HepG2 (cell line): ENCODE data around the gene ESPNL. TPM values are rescaled to one million over a fixed set of nuclear protein-coding genes. Genes with fewer than 3 reads are reported as not detected.

Source experiments
- ATM ChIP-seq: fragments of 450-650 bp; IDR thresholded peaks from 2 replicates; pipeline ENCODE4 v1.7.1; 2017; ENCODE audit warnings: mild to moderate bottlenecking, borderline replicate concordance
- DPF2 ChIP-seq: sonication (generic); formaldehyde crosslinking; IDR thresholded peaks from 2 replicates; pipeline ENCODE4 v1.4.0; 2020; ENCODE audit warnings: mild to moderate bottlenecking, low read depth, missing genetic modification reagents, borderline replicate concordance
- GATA4 ChIP-seq: sonication (generic); IDR thresholded peaks from 2 replicates; pipeline ENCODE4 v1.6.1; 2016; ENCODE audit warnings: antibody characterized with exemption, low read depth, borderline replicate concordance
- HDAC1 ChIP-seq: sonication (generic); formaldehyde crosslinking; IDR thresholded peaks from 2 replicates; pipeline ENCODE4 v1.5.1; 2020; ENCODE audit warnings: mild to moderate bottlenecking, missing genetic modification reagents
- HNF4A ChIP-seq: sonication (generic); formaldehyde crosslinking; IDR thresholded peaks from 2 replicates; pipeline ENCODE4 v1.4.0; 2020; ENCODE audit warnings: missing genetic modification reagents
- HNRNPL ChIP-seq: fragments of 200-400 bp; formaldehyde crosslinking; IDR thresholded peaks from 2 replicates; pipeline ENCODE4 v1.6.1; 2017; ENCODE audit warnings: mild to moderate bottlenecking, low read depth, low read length
- HOXA9 ChIP-seq: sonication (generic); formaldehyde crosslinking; IDR thresholded peaks from 2 replicates; pipeline ENCODE4 v1.8.1; 2022; ENCODE audit warnings: missing genetic modification reagents, mild to moderate bottlenecking, moderate library complexity, borderline replicate concordance
- SETDB1 ChIP-seq: sonication (generic); formaldehyde crosslinking; IDR thresholded peaks from 2 replicates; pipeline ENCODE4 v1.5.1; 2020; ENCODE audit warnings: missing genetic modification reagents, mild to moderate bottlenecking, borderline replicate concordance
- SMAD3 ChIP-seq: sonication (generic); formaldehyde crosslinking; IDR thresholded peaks from 2 replicates; pipeline ENCODE4 v1.4.0; 2020; ENCODE audit warnings: missing genetic modification reagents
- SMC3 ChIP-seq: IDR thresholded peaks from 2 replicates; pipeline ENCODE4 v1.6.1; 2011; ENCODE audit warnings: low read length, improper control_type of control experiment
- SNAPC2 ChIP-seq: sonication (generic); formaldehyde crosslinking; IDR thresholded peaks from 2 replicates; pipeline ENCODE4 v1.8.1; 2022; ENCODE audit warnings: mild to moderate bottlenecking, missing genetic modification reagents
- SRY ChIP-seq: sonication (generic); formaldehyde crosslinking; IDR thresholded peaks from 2 replicates; pipeline ENCODE4 v1.8.0; 2022; ENCODE audit warnings: mild to moderate bottlenecking, missing genetic modification reagents
- ZNF225 ChIP-seq: sonication (generic); formaldehyde crosslinking; IDR thresholded peaks from 2 replicates; pipeline ENCODE4 v1.4.0; 2020; ENCODE audit warnings: mild to moderate bottlenecking, missing genetic modification reagents
- ZNF557 ChIP-seq: sonication (generic); formaldehyde crosslinking; IDR thresholded peaks from 2 replicates; pipeline ENCODE4 v1.4.0; 2020; ENCODE audit warnings: missing genetic modification reagents
- ZNF619 ChIP-seq: sonication (generic); formaldehyde crosslinking; IDR thresholded peaks from 2 replicates; pipeline ENCODE4 v1.4.0; 2020; ENCODE audit warnings: mild to moderate bottlenecking, missing genetic modification reagents
- polyA plus RNA-seq, 8 experiments: library from polyadenylated mRNA; depleted of rRNA in 3 of 8; stranded (reverse) in 7 of 8; unstranded in 1 of 8; fragments of >200 nt; fragmentation: Illumina TruSeq in 4 of 8; extraction: Trizol in 4 of 8; gene quantifications; 2 replicates each; pipeline versions ENCODE4 v1.2.1 to v1.2.3, GENCODE V29; 2011 to 2016; ENCODE audit warnings: low read depth in 4 of 8, missing spikeins in 1 of 8, mixed read lengths in 1 of 8; ENCODE audit not compliant: insufficient read depth in 1 of 8
- total RNA-seq, 5 experiments: library from RNA; depleted of rRNA; stranded (reverse); fragments of >200 nt; fragmentation: Illumina TruSeq; extraction: Trizol; gene quantifications; 2 replicates each; pipeline ENCODE4 v1.2.3, GENCODE V29; 2016; ENCODE audit warnings: low read depth in 1 of 5
- TF ChIP-seq, protein P1 (sequence below): IDR thresholded peaks from 2 replicates; pipeline ENCODE4 v1.6.1; 2016; ENCODE audit warnings: missing compliant biosample characterization, missing genetic modification reagents, borderline replicate concordance
- TF ChIP-seq, protein P2 (sequence below): sonication (generic); formaldehyde crosslinking; IDR thresholded peaks from 2 replicates; pipeline ENCODE4 v1.5.1; 2020; ENCODE audit warnings: missing genetic modification reagents, mild to moderate bottlenecking, borderline replicate concordance

ESPNL gene
- total and polyA plus RNA-seq, 2 of the 13 experiments (the other 11 are each of a cell fraction or from before 2014, with no cell fraction given) = 0.45 to 0.80 TPM

DNA sequence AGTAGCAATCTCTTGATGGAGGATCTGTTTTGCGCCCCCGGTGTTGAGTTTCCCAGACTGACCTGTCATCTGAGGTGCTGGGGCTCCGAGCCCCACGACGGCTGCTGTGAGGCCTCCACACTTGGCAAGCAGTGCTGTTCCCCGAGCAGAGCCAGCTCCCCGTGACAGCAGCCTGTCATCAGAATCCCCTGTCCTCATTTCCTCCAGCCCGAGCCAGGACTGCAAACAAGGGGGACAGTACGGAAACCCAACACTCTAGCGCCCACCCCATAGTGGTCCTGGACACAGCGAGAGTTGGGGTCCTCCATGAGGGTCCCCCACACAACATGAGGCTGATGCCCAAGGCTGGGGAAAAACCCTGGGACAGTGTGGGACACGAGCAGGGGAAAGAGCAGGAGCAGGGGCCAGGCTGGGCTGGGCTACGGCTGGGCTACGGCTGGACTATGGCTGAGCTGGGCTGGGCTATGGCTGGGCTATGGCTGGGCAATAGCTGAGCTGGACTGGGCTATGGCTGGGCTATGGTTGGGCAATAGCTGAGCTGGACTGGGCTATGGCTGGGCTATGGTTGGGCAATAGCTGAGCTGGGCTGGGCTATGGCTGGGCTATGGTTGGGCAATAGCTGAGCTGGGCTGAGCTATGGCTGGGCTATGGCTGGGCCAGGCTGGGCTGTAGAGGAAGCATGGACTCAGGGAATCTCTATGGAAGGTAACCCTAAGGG is 36.8 kb downstream of the ESPNL start (continued):
- TF ChIP-seq SETDB1 (CRISPR knock-in tag) = no peak
- TF ChIP-seq ZNF225 = peak; percentile 28; the same call in 1 of the 2 replicates
- peak; percentile 66; the same call in 1 of the 2 replicates for TF ChIP-seq ZNF619
- TF ChIP-seq HDAC1 (CRISPR knock-in tag) = 0 out of 2 replicates have a peak, but pooled peaks have one; percentile 51
- TF ChIP-seq SMAD3 (CRISPR knock-in tag) = no peak
- TF ChIP-seq SMC3 = no peak; the same call in 1 of the 2 replicates
- TF ChIP-seq, protein P1, sequence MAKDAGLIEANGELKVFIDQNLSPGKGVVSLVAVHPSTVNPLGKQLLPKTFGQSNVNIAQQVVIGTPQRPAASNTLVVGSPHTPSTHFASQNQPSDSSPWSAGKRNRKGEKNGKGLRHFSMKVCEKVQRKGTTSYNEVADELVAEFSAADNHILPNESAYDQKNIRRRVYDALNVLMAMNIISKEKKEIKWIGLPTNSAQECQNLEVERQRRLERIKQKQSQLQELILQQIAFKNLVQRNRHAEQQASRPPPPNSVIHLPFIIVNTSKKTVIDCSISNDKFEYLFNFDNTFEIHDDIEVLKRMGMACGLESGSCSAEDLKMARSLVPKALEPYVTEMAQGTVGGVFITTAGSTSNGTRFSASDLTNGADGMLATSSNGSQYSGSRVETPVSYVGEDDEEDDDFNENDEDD = no peak
- no peak for TF ChIP-seq ZNF557 (CRISPR knock-in tag)
- TF ChIP-seq GATA4 = no peak
- no peak for TF ChIP-seq SNAPC2 (CRISPR knock-in tag)
- no peak for TF ChIP-seq ATM
- TF ChIP-seq SRY (CRISPR knock-in tag) = no peak
- 0 out of 2 replicates have a peak, but pooled peaks have one; percentile 48 for TF ChIP-seq HOXA9 (CRISPR knock-in tag)
- TF ChIP-seq HNRNPL = 0 out of 2 replicates have a peak, but pooled peaks have one; percentile 52
- 0 out of 2 replicates have a peak, but pooled peaks have one; percentile 16 for TF ChIP-seq DPF2 (CRISPR knock-in tag)
- TF ChIP-seq, protein P2, sequence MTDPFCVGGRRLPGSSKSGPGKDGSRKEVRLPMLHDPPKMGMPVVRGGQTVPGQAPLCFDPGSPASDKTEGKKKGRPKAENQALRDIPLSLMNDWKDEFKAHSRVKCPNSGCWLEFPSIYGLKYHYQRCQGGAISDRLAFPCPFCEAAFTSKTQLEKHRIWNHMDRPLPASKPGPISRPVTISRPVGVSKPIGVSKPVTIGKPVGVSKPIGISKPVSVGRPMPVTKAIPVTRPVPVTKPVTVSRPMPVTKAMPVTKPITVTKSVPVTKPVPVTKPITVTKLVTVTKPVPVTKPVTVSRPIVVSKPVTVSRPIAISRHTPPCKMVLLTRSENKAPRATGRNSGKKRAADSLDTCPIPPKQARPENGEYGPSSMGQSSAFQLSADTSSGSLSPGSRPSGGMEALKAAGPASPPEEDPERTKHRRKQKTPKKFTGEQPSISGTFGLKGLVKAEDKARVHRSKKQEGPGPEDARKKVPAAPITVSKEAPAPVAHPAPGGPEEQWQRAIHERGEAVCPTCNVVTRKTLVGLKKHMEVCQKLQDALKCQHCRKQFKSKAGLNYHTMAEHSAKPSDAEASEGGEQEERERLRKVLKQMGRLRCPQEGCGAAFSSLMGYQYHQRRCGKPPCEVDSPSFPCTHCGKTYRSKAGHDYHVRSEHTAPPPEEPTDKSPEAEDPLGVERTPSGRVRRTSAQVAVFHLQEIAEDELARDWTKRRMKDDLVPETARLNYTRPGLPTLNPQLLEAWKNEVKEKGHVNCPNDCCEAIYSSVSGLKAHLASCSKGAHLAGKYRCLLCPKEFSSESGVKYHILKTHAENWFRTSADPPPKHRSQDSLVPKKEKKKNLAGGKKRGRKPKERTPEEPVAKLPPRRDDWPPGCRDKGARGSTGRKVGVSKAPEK (CRISPR knock-in tag) = no peak
- no peak for TF ChIP-seq HNF4A (CRISPR knock-in tag)
